Stimulated activated CD4-positive, alpha-beta T cell treated with anti-CD3 and anti-CD28 coated beads, Interleukin-12 subunit alpha, Interleukin-12 subunit beta, amount 100 ng/mL, for 48 hours (primary cell): ENCODE measurements around the gene TSR3.

Source experiments
- DNase-seq, 3 donors: peaks; one replicate each; pipeline ENCODE4 v3.0.0-alpha.2; 2020; ENCODE audit warnings: low read depth in 2 of 3, low spot score in 1 of 3

The TSR3 gene

GRCh38 chr16:1378087-1378803 lies 26.6 kb upstream of the TSR3 start:
- no peak for DNase-seq

DNA sequence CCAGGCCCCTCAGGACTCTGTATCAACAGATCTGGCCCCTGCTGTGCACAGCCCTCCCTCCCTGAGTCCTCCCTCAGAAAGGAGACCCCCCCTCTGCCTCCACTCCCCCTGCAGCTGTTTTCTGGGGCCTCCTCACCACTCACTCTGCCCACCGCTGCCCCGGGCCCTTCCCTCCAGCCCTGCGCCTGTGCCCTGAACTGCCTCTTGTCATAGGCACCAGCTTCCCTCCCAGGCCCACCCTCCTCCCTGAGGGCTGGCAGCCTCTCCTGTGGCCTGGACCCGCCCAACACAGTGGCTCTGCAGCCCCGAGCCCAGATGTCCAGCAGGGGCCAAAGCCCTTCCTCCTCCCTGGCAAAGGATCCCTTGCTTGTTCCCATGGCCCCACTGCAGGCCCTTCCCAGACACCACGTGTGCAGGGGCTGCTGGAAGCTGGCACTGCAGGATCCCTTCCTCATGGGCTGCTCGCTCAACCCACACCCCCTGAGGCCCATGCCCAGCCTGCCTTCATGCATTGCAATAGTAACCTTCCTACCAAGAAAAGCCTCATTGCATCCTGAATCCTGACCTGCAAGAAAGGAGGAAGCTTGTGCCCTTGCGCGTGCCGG lies 25.8 kb upstream of the TSR3 start:
- no peak for DNase-seq

- no peak for DNase-seq
Observed at GRCh38 chr16:1375741-1376410, 24.2 kb upstream of the TSR3 start.

DNA sequence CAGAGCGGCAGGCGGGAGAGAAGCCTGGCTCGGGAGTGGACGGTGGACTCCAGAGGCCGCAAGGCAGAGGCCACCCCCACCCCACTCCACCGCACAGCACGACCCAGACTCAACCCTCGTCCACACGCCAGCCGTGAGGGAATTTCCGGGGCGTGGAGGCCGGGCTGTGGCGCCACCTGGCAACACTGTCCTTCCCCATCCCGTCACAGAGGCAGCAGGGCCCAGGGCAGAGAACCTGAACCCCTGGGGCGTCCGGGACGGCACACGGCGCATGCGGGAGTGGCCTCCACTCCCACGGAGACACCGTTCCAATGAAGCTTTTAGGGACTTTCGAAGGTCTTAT lies 23.6 kb upstream of the TSR3 start:
- no peak for DNase-seq

GRCh38 chr16:1374418-1375297 lies 23.0 kb upstream of the TSR3 start:
- no peak for DNase-seq

DNA sequence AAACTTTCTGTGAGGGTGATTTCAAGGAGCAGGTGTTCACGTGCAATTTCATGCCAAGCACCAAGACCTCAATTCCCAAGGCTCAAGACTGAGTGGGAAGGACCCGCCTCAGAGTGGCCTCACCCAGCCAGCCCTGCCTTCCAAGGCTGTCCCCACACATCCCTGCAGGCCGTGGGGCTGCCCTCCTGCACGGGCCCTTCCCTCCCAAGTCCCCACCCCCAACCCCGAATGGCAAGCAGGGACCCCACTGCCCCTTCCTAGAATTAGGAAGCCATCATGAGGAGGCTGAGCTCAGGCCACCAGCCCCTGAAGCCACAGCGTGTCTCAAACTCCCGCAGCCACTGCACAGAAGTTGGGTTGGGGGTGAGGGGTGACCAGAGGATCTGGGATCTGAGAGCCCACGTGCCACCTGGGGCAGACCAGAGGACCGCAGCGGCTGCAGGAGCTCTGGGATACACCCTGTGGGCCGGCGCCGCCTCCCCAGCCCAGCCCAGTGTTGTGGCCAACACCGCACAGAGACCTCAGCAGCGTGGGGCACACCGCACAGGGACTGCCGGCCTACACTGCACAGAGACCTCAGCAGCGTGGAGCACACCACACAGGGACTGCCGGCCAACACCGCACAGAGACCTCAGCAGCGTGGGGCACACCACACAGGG lies 20.7 kb upstream of the TSR3 start:
- DNase-seq, result no peak

DNA sequence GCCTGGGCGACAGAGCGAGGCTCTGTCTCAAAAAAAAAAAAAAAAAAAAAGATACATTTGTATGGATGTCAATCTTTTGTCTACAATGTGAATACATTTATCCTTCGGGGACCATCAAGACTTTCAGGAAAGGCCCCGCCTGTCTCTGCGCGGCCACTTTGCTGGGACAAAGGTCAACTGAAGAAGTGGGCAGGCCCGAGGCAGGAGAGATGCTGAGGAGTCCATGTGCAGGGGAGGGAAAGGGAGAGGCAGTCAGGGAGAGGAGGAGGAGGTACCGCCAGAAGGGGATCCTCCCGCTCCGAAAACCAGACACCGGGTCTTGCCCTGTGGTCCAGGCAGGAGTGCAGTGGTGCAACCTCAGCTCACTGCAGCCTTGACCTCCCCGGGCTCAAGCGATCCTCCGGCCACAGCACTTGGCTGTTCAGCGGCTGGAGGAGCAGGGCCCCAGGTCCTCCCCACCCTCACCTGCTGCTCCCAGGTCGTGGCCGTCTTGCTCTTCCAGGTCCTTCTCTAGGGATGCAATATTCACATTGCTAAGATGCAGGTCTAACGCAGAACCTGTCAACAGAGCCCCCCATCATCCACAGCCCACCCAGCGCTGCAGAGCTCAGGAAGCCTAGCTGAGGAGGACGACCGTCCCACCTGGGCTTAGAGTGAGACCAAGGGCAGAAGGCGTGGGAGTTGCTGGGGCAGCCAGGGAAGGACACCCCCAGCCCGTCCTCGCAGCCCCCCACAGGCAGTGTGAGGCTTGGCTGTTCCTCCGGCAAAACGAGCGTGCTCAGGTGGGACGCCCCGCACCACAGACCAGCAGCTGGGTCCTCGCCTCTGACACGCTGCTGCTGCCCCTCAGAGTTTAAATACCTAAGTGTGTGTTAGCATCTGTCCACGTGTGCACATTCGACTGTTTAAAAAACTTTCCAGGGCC lies 19.6 kb upstream of the TSR3 start:
- DNase-seq, result no peak

DNA sequence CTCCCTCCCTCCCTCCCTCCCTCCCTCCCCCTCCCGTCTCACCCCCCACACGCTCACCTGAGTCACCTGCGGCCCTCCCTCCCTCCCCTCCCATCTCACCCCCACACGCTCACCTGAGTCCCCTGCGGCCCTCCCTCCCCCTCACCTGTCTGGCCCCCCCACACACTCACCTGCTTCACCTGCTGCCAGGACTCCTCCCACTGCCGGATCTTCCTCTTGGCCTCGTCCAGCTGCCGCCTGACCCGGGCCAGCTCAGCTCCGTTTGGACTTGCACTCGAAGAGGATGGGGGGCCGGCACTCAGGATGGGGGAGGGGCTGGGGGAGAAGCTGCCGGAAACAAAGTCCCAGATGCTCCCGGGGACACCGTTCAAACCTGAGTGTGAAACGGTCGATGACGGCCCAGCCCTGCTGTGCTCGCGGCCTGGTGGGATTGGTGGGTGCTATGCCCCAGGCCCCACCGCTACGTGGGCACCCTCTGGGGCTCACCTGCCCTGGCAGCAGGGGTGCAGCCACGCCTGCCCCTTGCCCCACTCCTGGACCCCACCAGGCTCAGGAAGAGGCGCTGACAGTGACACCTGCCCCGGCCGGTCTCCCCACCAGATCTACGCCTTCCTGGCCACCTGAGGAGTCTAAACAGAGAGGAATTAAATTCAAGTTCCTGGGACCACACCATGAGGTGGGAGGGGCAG lies 16.0 kb upstream of the TSR3 start:
- DNase-seq, result no peak

DNA sequence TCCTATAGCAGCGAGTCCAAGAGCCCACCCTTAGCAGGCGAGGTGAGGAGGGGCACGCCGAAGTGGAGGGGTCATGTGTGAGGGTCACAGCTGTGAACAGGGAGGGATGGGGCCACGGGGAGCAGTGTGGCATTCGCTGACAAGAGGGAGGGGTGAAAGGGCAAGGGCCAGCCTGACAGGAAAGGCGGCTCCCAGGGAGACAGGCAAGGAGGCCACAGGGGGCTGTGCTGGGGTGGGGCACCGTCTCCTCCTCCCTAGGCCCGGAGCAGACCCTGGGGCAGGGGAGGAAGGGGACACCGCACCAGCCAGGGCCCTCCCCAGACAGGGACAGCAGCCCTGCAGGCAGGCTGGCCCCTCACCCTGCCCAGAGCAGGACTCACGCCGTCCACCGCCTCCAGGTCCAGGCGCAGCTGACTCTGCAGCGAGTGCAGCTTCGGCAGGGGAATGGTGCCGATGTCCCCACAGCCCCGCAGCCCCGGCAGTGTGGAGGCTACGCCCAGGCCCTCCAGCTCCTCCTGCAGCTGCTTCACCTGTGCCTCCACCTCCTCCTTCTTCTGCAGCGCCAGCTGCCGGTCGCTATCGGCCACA lies 15.1 kb upstream of the TSR3 start:
- DNase-seq, result no peak

DNA sequence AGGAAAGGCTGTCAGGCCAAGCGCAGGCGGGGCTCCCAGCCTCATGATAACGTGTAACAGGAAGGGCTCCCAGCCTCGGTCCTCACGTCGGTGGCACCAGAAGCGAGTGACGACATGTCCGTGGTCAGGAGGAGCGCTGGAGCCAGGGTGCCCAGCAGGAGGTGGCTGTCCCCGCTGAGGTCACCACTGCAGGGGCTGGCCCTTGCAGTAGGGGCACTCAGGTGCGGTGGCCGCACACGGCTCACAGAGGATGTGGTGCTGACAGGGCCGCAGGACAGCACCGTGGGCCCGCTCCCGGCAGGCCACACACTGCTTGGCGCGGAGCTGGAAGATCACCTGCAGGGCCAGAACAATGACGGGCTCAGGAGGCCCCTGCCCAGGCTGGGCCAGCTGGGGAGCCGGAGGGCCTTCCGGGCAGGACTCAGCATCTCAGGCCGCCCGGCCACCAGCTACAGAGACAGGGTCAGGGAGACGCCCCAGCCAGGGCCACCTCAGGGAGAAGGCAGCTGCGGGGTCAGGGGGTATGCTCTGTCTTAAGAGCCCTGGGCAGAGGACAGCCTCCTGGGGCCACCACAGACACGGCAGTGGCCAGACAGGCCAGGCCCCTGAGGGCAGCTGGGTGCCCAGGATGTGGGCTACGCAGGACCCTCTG lies 14.5 kb upstream of the TSR3 start:
- DNase-seq, result no peak

GRCh38 chr16:1364510-1364909 lies 12.8 kb upstream of the TSR3 start:
- DNase-seq, result no peak

- peak; percentile 50 to 70 (median 64) for DNase-seq
Observed at GRCh38 chr16:1363501-1364041, 11.9 kb upstream of the TSR3 start.

GRCh38 chr16:1362807-1363206 lies 11.1 kb upstream of the TSR3 start:
- DNase-seq, result no peak

- DNase-seq, result no peak
Observed at GRCh38 chr16:1361685-1362360, 10.1 kb upstream of the TSR3 start.

- DNase-seq, result no peak
Observed at GRCh38 chr16:1357906-1358566, 6.4 kb upstream of the TSR3 start.

DNA sequence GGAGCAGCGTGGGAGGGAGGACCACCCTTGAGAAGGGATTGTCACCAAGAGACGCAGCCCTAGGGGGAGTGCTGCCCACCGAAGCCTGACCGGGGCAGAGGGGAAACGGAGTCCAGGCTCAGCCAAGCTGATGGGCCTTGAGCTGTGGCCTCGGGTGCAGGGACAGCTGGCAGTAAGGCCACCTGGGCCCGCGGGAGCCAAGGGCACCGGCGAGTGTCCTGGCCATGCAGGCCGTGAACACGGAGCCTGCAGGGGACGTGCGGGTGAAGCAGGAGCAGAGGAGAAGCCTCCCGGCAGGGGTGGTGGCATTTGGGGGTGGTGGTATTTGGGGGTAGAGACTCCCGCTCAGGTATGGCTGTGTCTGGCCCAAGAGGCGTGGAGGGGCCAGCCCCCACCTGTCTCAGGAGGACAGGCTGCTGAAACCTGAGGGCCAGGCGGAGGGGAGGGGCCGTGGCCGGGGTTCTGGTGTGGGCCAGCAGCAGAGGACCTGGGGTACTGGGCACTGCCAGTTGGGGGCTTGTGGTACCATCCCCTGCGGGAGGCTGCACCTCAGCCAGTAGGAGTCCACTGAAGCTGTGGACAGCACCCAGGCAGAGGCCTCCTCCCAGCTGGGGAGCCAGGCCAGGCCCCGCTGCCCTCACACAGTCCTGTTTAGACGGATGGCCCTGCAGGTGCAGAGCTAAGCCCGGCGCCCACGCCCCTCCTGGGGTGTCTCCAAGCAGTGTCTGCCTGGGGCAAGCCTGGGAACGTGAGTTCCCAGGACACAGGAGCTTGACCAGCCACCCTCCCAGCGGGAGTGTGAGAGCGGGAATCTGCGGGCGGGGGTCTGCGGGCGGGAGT lies 4.6 kb upstream of the TSR3 start:
- DNase-seq, result no peak
